Activated gamma-delta T cell treated with anti-CD3 and anti-CD28 coated beads, Interleukin-2, amount 50 U/mL, for 16 hours (primary cell): ENCODE results near the gene KIF16B.
"Not testable (repeated sequence)": the region's sequence is repeated elsewhere in the genome, so short reads cannot be mapped to it uniquely, and the experiment has no call there.

ENCODE experiments used
- DNase-seq: peaks from one replicate; pipeline ENCODE4 v3.0.0-alpha.2; 2020; ENCODE audit warnings: low read depth

KIF16B gene

GRCh38 chr20:16573001-16573965 lies at the start of gene KIF16B:
KIF16B (minus strand) TSS chr20:16573448; CDS start chr20:16573275, 173 bp downstream.
- peak; percentile 68 for DNase-seq

GRCh38 chr20:16622501-16622900 lies 49.3 kb upstream of the KIF16B start:
- DNase-seq: no peak

GRCh38 chr20:16621435-16622141 lies 48.3 kb upstream of the KIF16B start:
- no peak for DNase-seq

- no peak for DNase-seq
Observed at GRCh38 chr20:16620961-16621360, 47.7 kb upstream of the KIF16B start.

GRCh38 chr20:16619953-16620352 lies 46.7 kb upstream of the KIF16B start:
- no peak for DNase-seq

GRCh38 chr20:16617056-16617455 lies 43.8 kb upstream of the KIF16B start:
- DNase-seq: no peak

GRCh38 chr20:16616317-16616716 lies 43.1 kb upstream of the KIF16B start:
- DNase-seq: no peak

- DNase-seq: no peak
Observed at GRCh38 chr20:16615199-16615598, 42.0 kb upstream of the KIF16B start.

GRCh38 chr20:16613954-16614353 lies 40.7 kb upstream of the KIF16B start:
- DNase-seq: no peak

GRCh38 chr20:16612706-16613105 lies 39.5 kb upstream of the KIF16B start:
- no peak for DNase-seq

- no peak for DNase-seq
Observed at GRCh38 chr20:16611817-16612216, 38.6 kb upstream of the KIF16B start.

GRCh38 chr20:16609066-16609465 lies 35.8 kb upstream of the KIF16B start:
- no peak for DNase-seq

GRCh38 chr20:16608277-16608650 lies 35.0 kb upstream of the KIF16B start:
- no peak for DNase-seq

GRCh38 chr20:16607364-16608276 lies 34.4 kb upstream of the KIF16B start:
- no peak for DNase-seq

- no peak for DNase-seq
Observed at GRCh38 chr20:16606468-16607070, 33.3 kb upstream of the KIF16B start.

- no peak for DNase-seq
Observed at GRCh38 chr20:16601047-16601446, 27.8 kb upstream of the KIF16B start.

GRCh38 chr20:16599257-16599656 lies 26.0 kb upstream of the KIF16B start:
- no peak for DNase-seq

- no peak for DNase-seq
Observed at GRCh38 chr20:16596991-16597390, 23.7 kb upstream of the KIF16B start.

GRCh38 chr20:16596404-16596803 lies 23.2 kb upstream of the KIF16B start:
- DNase-seq: not testable (repeated sequence)

- no peak for DNase-seq
Observed at GRCh38 chr20:16595376-16595775, 22.1 kb upstream of the KIF16B start.

- no peak for DNase-seq
Observed at GRCh38 chr20:16590041-16590633, 16.9 kb upstream of the KIF16B start.
